Activated T-helper 2 cell treated with anti-CD3 and anti-CD28 coated beads, Interferon-gamma antibody, Interleukin-2, Interleukin-4, amounts not matched to agents 10 μg/mL and 5 μg/mL and 100 μg/mL, durations not matched to agents 14 hours and 24 hours and 36 hours (primary cell): Measurements from ENCODE around the gene AMHR2. TPM values are rescaled to one million over a fixed set of nuclear protein-coding genes. Genes with fewer than 3 reads are reported as not detected.
"Not testable (repeated sequence)": the region's sequence is repeated elsewhere in the genome, so short reads cannot be mapped to it uniquely, and the experiment has no call there.

Experiments
- DNase-seq: peaks from one replicate; pipeline ENCODE4 v3.0.0; 2021; ENCODE audit warnings: low spot score
- H3K27ac Mint-ChIP-seq: one replicate; pipeline ENCODE4 v1.8.0; 2021; ENCODE audit warnings: mixed read lengths
- H3K27me3 Mint-ChIP-seq: one replicate; pipeline ENCODE4 v1.8.0; 2021; ENCODE audit warnings: low read depth, mixed read lengths
- H3K36me3 Mint-ChIP-seq: one replicate; pipeline ENCODE4 v1.8.0; 2021; ENCODE audit warnings: low read depth, mixed read lengths
- H3K4me1 Mint-ChIP-seq: one replicate; pipeline ENCODE4 v1.8.0; 2021; ENCODE audit warnings: low read depth, mixed read lengths
- H3K4me3 Mint-ChIP-seq: one replicate; pipeline ENCODE4 v1.8.0; 2021; ENCODE audit warnings: low read depth, mild to moderate bottlenecking, moderate library complexity, mixed read lengths
- H3K9me3 Mint-ChIP-seq: one replicate; pipeline ENCODE4 v1.8.0; 2021; ENCODE audit warnings: mixed read lengths
- intact Hi-C: fragments of 100-400 bp; cut with micrococcal nuclease; formaldehyde crosslinking; loops from one replicate; pipeline ENCODE4 v1.15.1; 2023
- total RNA-seq: library from RNA; stranded (reverse); gene quantifications from 2 replicates; pipeline ENCODE4 v1.2.3, GENCODE V29; 2022

The AMHR2 gene
- total RNA-seq, 1 donor from 2014 or later = not detected

- H3K27me3 Mint-ChIP-seq, H3K4me3 Mint-ChIP-seq, H3K36me3 Mint-ChIP-seq, H3K9me3 Mint-ChIP-seq, DNase-seq, H3K27ac Mint-ChIP-seq, intact Hi-C loops: not testable (repeated sequence)
- peaks cover 18% of the 10 kb centered on the region for H3K4me1 Mint-ChIP-seq
Observed at GRCh38 chr12:53422247-53422646, 1.4 kb upstream of the AMHR2 start.

DNA sequence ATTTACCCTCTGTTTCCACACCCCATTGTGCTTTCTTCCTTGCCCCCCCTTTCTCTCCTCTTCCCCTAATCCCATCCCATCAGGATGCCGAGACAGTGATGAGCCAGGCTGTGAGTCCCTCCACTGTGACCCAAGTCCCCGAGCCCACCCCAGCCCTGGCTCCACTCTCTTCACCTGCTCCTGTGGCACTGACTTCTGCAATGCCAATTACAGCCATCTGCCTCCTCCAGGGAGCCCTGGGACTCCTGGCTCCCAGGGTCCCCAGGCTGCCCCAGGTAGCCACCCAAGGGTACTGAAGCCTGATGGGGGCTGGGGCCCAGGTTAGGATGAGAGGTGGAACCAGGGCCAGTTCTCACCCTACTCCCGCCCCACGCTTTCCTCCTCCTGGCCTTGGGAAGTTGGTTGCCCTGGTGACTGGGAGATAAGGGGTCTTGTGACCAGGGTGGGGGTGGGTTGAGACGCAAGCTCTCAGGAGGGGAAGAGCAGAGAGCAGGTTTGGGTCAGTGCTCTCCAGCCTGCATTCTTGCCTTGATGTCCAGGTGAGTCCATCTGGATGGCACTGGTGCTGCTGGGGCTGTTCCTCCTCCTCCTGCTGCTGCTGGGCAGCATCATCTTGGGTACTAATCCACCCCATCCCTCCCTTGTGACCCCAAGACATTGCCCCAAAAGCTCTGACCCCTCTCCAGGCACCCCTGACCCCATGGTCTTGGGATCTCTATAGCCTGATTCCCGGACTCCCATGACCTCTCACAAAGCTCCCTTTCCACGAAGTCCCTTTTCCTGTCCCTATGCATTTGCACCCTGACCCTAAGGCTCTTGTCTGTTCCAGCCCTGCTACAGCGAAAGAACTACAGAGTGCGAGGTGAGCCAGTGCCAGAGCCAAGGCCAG lies 1.2 kb downstream of the AMHR2 start:
- Mint-ChIP-seq H3K36me3 (no peaks in the 10 kb centered on the region), H3K4me1 (peaks cover 12% of the 10 kb centered on the region), H3K9me3 (no peaks in the 10 kb centered on the region), H3K4me3 (no peak overlapping the region), H3K27ac (no peak overlapping the region), H3K27me3 (no peaks in the 10 kb centered on the region)
- intact Hi-C loops = no loop called here
- no peak for DNase-seq

GRCh38 chr12:53425515-53426150 lies 2.0 kb downstream of the AMHR2 start:
- H3K4me1 Mint-ChIP-seq = peaks cover 12% of the 10 kb centered on the region
- H3K36me3 Mint-ChIP-seq = no peaks in the 10 kb centered on the region
- H3K9me3 Mint-ChIP-seq = no peaks in the 10 kb centered on the region
- no peaks in the 10 kb centered on the region for H3K27me3 Mint-ChIP-seq
- no peak overlapping the region for H3K27ac Mint-ChIP-seq
- no peak overlapping the region for H3K4me3 Mint-ChIP-seq
- DNase-seq = no peak
- intact Hi-C loops = no loop called here

GRCh38 chr12:53427905-53428594 lies 4.4 kb downstream of the AMHR2 start:
- peak overlapping the region; percentile 16 for H3K27ac Mint-ChIP-seq
- no peaks in the 10 kb centered on the region for H3K9me3 Mint-ChIP-seq
- DNase-seq = no peak
- H3K36me3 Mint-ChIP-seq = no peaks in the 10 kb centered on the region
- H3K4me1 Mint-ChIP-seq = peaks cover 6% of the 10 kb centered on the region
- intact Hi-C loops = no loop called here
- no peaks in the 10 kb centered on the region for H3K27me3 Mint-ChIP-seq
- H3K4me3 Mint-ChIP-seq = no peak overlapping the region

DNA sequence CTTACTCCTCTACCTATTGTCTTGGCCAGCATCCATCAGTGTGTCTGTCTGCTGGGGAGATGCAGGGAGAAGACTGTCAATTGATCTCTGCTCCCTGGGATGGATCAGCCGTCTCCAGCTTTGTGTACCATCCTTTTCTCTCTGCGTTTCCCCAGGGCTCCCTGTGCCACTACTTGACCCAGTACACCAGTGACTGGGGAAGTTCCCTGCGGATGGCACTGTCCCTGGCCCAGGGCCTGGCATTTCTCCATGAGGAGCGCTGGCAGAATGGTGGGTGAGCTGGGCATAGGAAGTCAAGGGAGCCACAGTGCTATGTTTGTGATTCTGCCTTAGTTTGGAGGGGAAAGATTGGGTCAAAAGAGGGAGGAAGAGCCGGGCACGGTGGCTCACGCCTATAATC lies 5.1 kb downstream of the AMHR2 start:
- H3K9me3 Mint-ChIP-seq = no peaks in the 10 kb centered on the region
- no peak overlapping the region for H3K4me3 Mint-ChIP-seq
- peaks cover 6% of the 10 kb centered on the region for H3K4me1 Mint-ChIP-seq
- no peaks in the 10 kb centered on the region for H3K36me3 Mint-ChIP-seq
- DNase-seq = no peak
- no peak overlapping the region for H3K27ac Mint-ChIP-seq
- intact Hi-C loops = no loop called here
- no peaks in the 10 kb centered on the region for H3K27me3 Mint-ChIP-seq

DNA sequence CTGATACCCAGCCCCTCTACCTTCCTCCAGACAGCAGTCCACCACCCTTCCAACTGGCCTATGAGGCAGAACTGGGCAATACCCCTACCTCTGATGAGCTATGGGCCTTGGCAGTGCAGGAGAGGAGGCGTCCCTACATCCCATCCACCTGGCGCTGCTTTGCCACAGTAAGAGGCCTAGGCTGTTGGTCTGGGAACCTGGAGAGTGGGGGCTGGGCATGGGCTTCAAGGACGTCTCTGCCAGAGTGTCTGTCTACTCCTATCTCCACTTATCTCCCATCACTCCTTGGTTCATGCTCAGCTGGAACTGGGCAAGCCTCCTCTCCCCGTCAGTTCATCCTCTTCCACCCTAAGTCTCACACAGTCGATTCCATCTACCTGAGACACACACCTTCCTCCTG lies 6.5 kb downstream of the AMHR2 start:
- intact Hi-C loops = no loop called here
- no peak for DNase-seq
- Mint-ChIP-seq H3K4me3 (no peak overlapping the region), H3K4me1 (peaks cover 6% of the 10 kb centered on the region), H3K27me3 (no peaks in the 10 kb centered on the region), H3K36me3 (no peaks in the 10 kb centered on the region), H3K27ac (no peak overlapping the region), H3K9me3 (no peaks in the 10 kb centered on the region)

GRCh38 chr12:53431187-53431586 lies 7.5 kb downstream of the AMHR2 start:
- DNase-seq = no peak
- no peaks in the 10 kb centered on the region for H3K27me3 Mint-ChIP-seq
- no peak overlapping the region for H3K27ac Mint-ChIP-seq
- H3K4me1 Mint-ChIP-seq = peaks cover 6% of the 10 kb centered on the region
- no peak overlapping the region for H3K4me3 Mint-ChIP-seq
- H3K9me3 Mint-ChIP-seq = no peaks in the 10 kb centered on the region
- no peaks in the 10 kb centered on the region for H3K36me3 Mint-ChIP-seq
- intact Hi-C loops = no loop called here

DNA sequence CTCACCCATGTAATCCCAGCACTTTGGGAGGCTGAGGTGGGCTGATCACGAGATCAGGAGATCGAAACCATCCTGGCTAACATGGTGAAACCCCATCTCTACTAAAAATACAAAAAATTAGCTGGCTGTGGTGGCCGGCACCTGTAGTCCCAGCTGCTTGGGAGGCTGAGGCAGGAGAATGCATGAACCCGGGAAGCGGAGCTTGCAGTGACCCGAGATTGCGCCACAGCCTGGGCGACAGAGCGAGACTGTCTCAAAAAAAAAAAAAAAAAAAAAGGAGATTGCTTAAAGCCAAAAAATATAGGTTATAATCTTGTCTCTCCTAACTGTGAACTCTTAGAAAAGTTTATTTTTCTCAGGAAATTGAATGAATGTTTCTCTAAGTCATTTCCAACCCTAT lies 11.7 kb downstream of the AMHR2 start:
- H3K4me1 Mint-ChIP-seq, H3K27me3 Mint-ChIP-seq, H3K9me3 Mint-ChIP-seq, H3K27ac Mint-ChIP-seq, H3K36me3 Mint-ChIP-seq, DNase-seq, intact Hi-C loops, H3K4me3 Mint-ChIP-seq: not testable (repeated sequence)

DNA sequence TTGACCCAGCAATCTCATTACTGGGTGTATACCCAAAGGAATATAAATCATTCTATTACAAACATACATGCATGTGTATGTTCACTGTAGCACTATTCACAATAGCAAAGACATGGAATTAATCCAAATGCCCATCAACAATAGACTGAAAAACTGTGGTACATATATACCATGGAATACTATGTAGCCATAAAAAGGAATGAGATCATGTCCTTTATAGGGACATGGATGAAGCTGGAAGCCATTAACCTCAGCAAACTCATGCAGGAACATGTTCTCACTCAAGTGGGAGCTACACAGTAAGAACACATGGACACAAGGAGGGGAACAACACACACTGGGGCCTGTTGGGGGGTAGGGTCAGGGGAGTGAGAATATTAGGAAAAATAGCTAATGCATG lies 15.9 kb downstream of the AMHR2 start:
- H3K4me3 Mint-ChIP-seq = peak overlapping the region; percentile 28
- DNase-seq, H3K27me3 Mint-ChIP-seq, H3K27ac Mint-ChIP-seq, intact Hi-C loops, H3K9me3 Mint-ChIP-seq: not testable (repeated sequence)
- peaks cover 18% of the 10 kb centered on the region for H3K4me1 Mint-ChIP-seq
- H3K36me3 Mint-ChIP-seq = peaks cover 28% of the 10 kb centered on the region

GRCh38 chr12:53441040-53441833 lies 17.6 kb downstream of the AMHR2 start, which contains the start of gene PRR13:
TSS of gene PRR13 (plus strand) at chr12:53441734. CDS start at chr12:53442715, 981 bp downstream.
- Mint-ChIP-seq H3K27me3 (no peaks in the 10 kb centered on the region), H3K27ac (peak within 1 kb of the TSS; percentile 84), H3K4me1 (peaks cover 26% of the 10 kb centered on the region), H3K9me3 (no peaks in the 10 kb centered on the region), H3K36me3 (peaks cover 43% of the 10 kb centered on the region), H3K4me3 (peak within 1 kb of the TSS; percentile 97)
- DNase-seq = peak; percentile 96
- intact Hi-C loops = loop anchor here (1.0 to 2.0 kb wide), 2 partner anchors 10 to 20 kb away; no protein-coding TSS in a partner anchor

- Mint-ChIP-seq H3K4me1 (peaks cover 28% of the 10 kb centered on the region), H3K36me3 (peaks cover 60% of the 10 kb centered on the region), H3K9me3 (no peaks in the 10 kb centered on the region), H3K27ac (no peak overlapping the region), H3K4me3 (peak overlapping the region; percentile 41), H3K27me3 (no peaks in the 10 kb centered on the region)
- intact Hi-C loops = no loop called here
- no peak for DNase-seq
Observed at GRCh38 chr12:53443955-53444354, 20.3 kb downstream of the AMHR2 start.

GRCh38 chr12:53444593-53445325 lies 21.1 kb downstream of the AMHR2 start:
- H3K9me3 Mint-ChIP-seq, H3K27me3 Mint-ChIP-seq, H3K27ac Mint-ChIP-seq, H3K4me3 Mint-ChIP-seq, intact Hi-C loops, DNase-seq: not testable (repeated sequence)
- peaks cover 60% of the 10 kb centered on the region for H3K36me3 Mint-ChIP-seq
- peaks cover 28% of the 10 kb centered on the region for H3K4me1 Mint-ChIP-seq
